Smooth muscle cell (in vitro differentiated cells): Measurements from ENCODE around the gene SLC9A7. TPM values are rescaled to one million over a fixed set of nuclear protein-coding genes. Genes with fewer than 3 reads are reported as not detected.

Experiments used
- DNase-seq: peaks from one replicate; lab custom pipeline; 2025; ENCODE audit not compliant: unreplicated experiment; lab: John Stamatoyannopoulos, UW
- H2AFZ ChIP-seq: fragments of 200-600 bp; sonication (generic); 2 replicates; pipeline ENCODE4 v1.6.0; 2016; ENCODE audit warnings: antibody characterized with exemption, low read depth, mild to moderate bottlenecking
- H3F3A ChIP-seq: fragments of 200-600 bp; sonication (generic); 2 replicates; pipeline ENCODE4 v1.6.0; 2017; ENCODE audit warnings: antibody characterized with exemption, low read depth
- H3K27ac ChIP-seq: fragments of 200-600 bp; sonication (generic); 2 replicates; pipeline ENCODE4 v1.5.1; 2016; ENCODE audit warnings: low read depth, mild to moderate bottlenecking
- H3K27me3 ChIP-seq: fragments of 200-600 bp; sonication (generic); 2 replicates; pipeline ENCODE4 v1.6.1; 2016; ENCODE audit warnings: low read depth, mild to moderate bottlenecking
- H3K36me3 ChIP-seq: fragments of 200-600 bp; sonication (generic); 2 replicates; pipeline ENCODE4 v1.5.1; 2016; ENCODE audit warnings: low read depth
- H3K4me1 ChIP-seq: fragments of 200-600 bp; sonication (generic); 2 replicates; pipeline ENCODE4 v1.5.1; 2016; ENCODE audit warnings: low read depth
- H3K4me2 ChIP-seq: fragments of 200-600 bp; sonication (generic); 2 replicates; pipeline ENCODE4 v1.6.0; 2016; ENCODE audit warnings: mild to moderate bottlenecking
- H3K4me3 ChIP-seq: fragments of 200-600 bp; sonication (generic); 2 replicates; pipeline ENCODE4 v1.5.1; 2016; ENCODE audit warnings: mild to moderate bottlenecking
- H3K79me2 ChIP-seq: fragments of 200-600 bp; sonication (generic); 2 replicates; pipeline ENCODE4 v1.6.0; 2016; ENCODE audit warnings: low read depth, mild to moderate bottlenecking
- H3K9ac ChIP-seq: fragments of 200-600 bp; sonication (generic); 2 replicates; pipeline ENCODE4 v1.6.0; 2016; ENCODE audit warnings: low read depth
- H3K9me3 ChIP-seq: fragments of 200-600 bp; sonication (generic); replicated peaks from 2 replicates; pipeline ENCODE4 v1.5.1; 2016; ENCODE audit warnings: low read depth
- H4K20me1 ChIP-seq: fragments of 200-600 bp; sonication (generic); 2 replicates; pipeline ENCODE4 v1.6.0; 2016; ENCODE audit warnings: low read depth
- WGBS: methylation state at CpG from one replicate; pipeline ENCODE4 v1.1.7; 2016; ENCODE audit warnings: low lambda C conversion rate; 5-methylcytosine and 5-hydroxymethylcytosine counted together
- polyA plus RNA-seq: library from polyadenylated mRNA; unstranded; fragments of >200 nt; fragmentation: Nextera tagmentation; extraction: Ambion mirVana; gene quantifications from 2 replicates; pipeline ENCODE4 v1.2.1, GENCODE V29; 2016
- total RNA-seq: library from RNA; depleted of rRNA; stranded (reverse); fragments of >200 nt; gene quantifications from 2 replicates; pipeline ENCODE4 v1.2.3, GENCODE V29; 2014
- TF ChIP-seq, protein P1 (sequence below): fragments of 200-600 bp; sonication (generic); IDR thresholded peaks from 2 replicates; pipeline ENCODE4 v1.5.1; 2017; ENCODE audit warnings: borderline replicate concordance, mild to moderate bottlenecking, antibody characterized with exemption; ENCODE audit not compliant: insufficient read depth, poor library complexity, severe bottlenecking

The SLC9A7 gene
- total and polyA plus RNA-seq, 2 experiments from 2014 or later = 0.83 to 6.7 TPM

- no peaks in the 10 kb centered on the region for H3K9me3 ChIP-seq
- TF ChIP-seq, protein P1, sequence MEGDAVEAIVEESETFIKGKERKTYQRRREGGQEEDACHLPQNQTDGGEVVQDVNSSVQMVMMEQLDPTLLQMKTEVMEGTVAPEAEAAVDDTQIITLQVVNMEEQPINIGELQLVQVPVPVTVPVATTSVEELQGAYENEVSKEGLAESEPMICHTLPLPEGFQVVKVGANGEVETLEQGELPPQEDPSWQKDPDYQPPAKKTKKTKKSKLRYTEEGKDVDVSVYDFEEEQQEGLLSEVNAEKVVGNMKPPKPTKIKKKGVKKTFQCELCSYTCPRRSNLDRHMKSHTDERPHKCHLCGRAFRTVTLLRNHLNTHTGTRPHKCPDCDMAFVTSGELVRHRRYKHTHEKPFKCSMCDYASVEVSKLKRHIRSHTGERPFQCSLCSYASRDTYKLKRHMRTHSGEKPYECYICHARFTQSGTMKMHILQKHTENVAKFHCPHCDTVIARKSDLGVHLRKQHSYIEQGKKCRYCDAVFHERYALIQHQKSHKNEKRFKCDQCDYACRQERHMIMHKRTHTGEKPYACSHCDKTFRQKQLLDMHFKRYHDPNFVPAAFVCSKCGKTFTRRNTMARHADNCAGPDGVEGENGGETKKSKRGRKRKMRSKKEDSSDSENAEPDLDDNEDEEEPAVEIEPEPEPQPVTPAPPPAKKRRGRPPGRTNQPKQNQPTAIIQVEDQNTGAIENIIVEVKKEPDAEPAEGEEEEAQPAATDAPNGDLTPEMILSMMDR = no peak
Observed at GRCh38 chrX:46673620-46674359, 85.1 kb downstream of the SLC9A7 start.

GRCh38 chrX:46670316-46670715 lies 88.6 kb downstream of the SLC9A7 start:
- Histone ChIP-seq H3K4me3 (no peak overlapping the region), H3K27me3 (no peaks in the 10 kb centered on the region), H3K4me2 (no peak overlapping the region), H3K79me2 (no peaks in the 10 kb centered on the region), H3K9ac (no peak overlapping the region), H3K36me3 (no peaks in the 10 kb centered on the region), H3K27ac (no peak overlapping the region), H3K4me1 (no peaks in the 10 kb centered on the region), H3K9me3 (no peaks in the 10 kb centered on the region), H4K20me1 (no peaks in the 10 kb centered on the region), H3F3A (no peaks in the 10 kb centered on the region), H2AFZ (no peak overlapping the region)
- TF ChIP-seq, protein P1 = no peak
- DNase-seq = no peak
- 73% methylated on average over 3 of the region's 3 CpGs for WGBS

More at GRCh38 chrX:46673620-46674359, 85.1 kb downstream of the SLC9A7 start:
- H2AFZ ChIP-seq = no peak overlapping the region
- no peak for DNase-seq
- no peaks in the 10 kb centered on the region for H3K4me1 ChIP-seq
- no peak overlapping the region for H3K9ac ChIP-seq
- WGBS = 75% methylated on average over 5 of the region's 5 CpGs
- H3K36me3 ChIP-seq = no peaks in the 10 kb centered on the region
- no peaks in the 10 kb centered on the region for H3F3A ChIP-seq
- no peak overlapping the region for H3K27ac ChIP-seq
- H3K79me2 ChIP-seq = no peaks in the 10 kb centered on the region
- no peak overlapping the region for H3K4me3 ChIP-seq
- H3K27me3 ChIP-seq = no peaks in the 10 kb centered on the region
- H3K4me2 ChIP-seq = no peak overlapping the region
- no peaks in the 10 kb centered on the region for H4K20me1 ChIP-seq

GRCh38 chrX:46666831-46667230 lies 92.1 kb downstream of the SLC9A7 start:
- H2AFZ ChIP-seq = no peak overlapping the region
- TF ChIP-seq, protein P1 = no peak
- H3K9ac ChIP-seq = no peak overlapping the region
- no peaks in the 10 kb centered on the region for H3K27me3 ChIP-seq
- no peaks in the 10 kb centered on the region for H3K36me3 ChIP-seq
- H3K4me1 ChIP-seq = no peaks in the 10 kb centered on the region
- no peak overlapping the region for H3K4me2 ChIP-seq
- no peaks in the 10 kb centered on the region for H4K20me1 ChIP-seq
- WGBS = 49% methylated on average over 2 of the region's 2 CpGs
- no peak overlapping the region for H3K4me3 ChIP-seq
- no peaks in the 10 kb centered on the region for H3K79me2 ChIP-seq
- H3F3A ChIP-seq = no peaks in the 10 kb centered on the region
- no peak overlapping the region for H3K27ac ChIP-seq
- no peaks in the 10 kb centered on the region for H3K9me3 ChIP-seq
- DNase-seq = no peak
